Right lobe of liver (tissue), 6 donors: Measurements from ENCODE around the gene INKA1. TPM values are rescaled to one million over a fixed set of nuclear protein-coding genes. Genes with fewer than 3 reads are reported as not detected.

Source experiments
- ATAC-seq, 4 donors: fragments of 200-7000 bp; cut with Tn5 transposase; one replicate each; pipeline ENCODE4 v1.9.1; 2020; ENCODE audit warnings: mild to moderate bottlenecking in 4 of 4, moderate library complexity in 4 of 4
- DNase-seq, 3 donors: peaks; one replicate each; pipeline ENCODE4 v3.0.0-alpha.2; 2020
- H3K27ac ChIP-seq, 3 donors: fragments of 200-600 bp; one replicate each; pipeline ENCODE4 v1.8.0; 2022
- H3K27me3 ChIP-seq, 2 donors: fragments of 200-600 bp; one replicate each; pipeline ENCODE4 v1.8.0; 2022
- H3K36me3 ChIP-seq, 4 donors: fragments of 200-600 bp; sonication (generic) in 1 of 4; one replicate each; pipeline versions ENCODE4 v1.5.1 to v1.8.0; 2017 to 2022; ENCODE audit warnings: control low read depth in 1 of 4
- H3K4me1 ChIP-seq, 4 donors: fragments of 200-600 bp; sonication (generic) in 1 of 4; one replicate each; pipeline versions ENCODE4 v1.5.1 to v1.8.0; 2017 to 2022; ENCODE audit warnings: control low read depth in 1 of 4
- H3K4me3 ChIP-seq, 3 donors: fragments of 200-600 bp; one replicate each; pipeline ENCODE4 v1.8.0; 2022
- H3K9me3 ChIP-seq, 4 donors: fragments of 200-600 bp; sonication (generic) in 1 of 4; one replicate each; pipeline versions ENCODE4 v1.5.1 to v1.8.0; 2017 to 2022; ENCODE audit warnings: control low read depth in 1 of 4
- CTCF ChIP-seq, 4 donors: fragments of 200-600 bp in 3 of 4; fragments of 450-650 bp in 1 of 4; IDR thresholded peaks; one replicate each; pipeline versions ENCODE4 v1.5.1 to v1.8.0; 2016 to 2022; ENCODE audit warnings: antibody characterized with exemption in 4 of 4, mild to moderate bottlenecking in 2 of 4
- POLR2A ChIP-seq: fragments of 450-650 bp; IDR thresholded peaks from one replicate; pipeline ENCODE4 v1.6.1; 2017; ENCODE audit warnings: antibody characterized with exemption, mild to moderate bottlenecking
- WGBS: methylation state at CpG from one replicate; pipeline ENCODE4 v1.1.6; 2018; ENCODE audit warnings: low coverage, low lambda C conversion rate; ENCODE audit not compliant: insufficient coverage; ENCODE audit errors: missing lambda C conversion rate; 5-methylcytosine and 5-hydroxymethylcytosine counted together
- intact Hi-C, 2 donors: fragments of 100-400 bp; cut with DNase I; formaldehyde crosslinking; loops; one replicate each; pipeline versions ENCODE4 v1.11.2 to v1.14.1; 2022
- total RNA-seq, 6 experiments: library from RNA; depleted of rRNA in 2 of 6; stranded (reverse); fragments of >200 nt in 2 of 6; fragmentation: NEBNext Ultra II Directional in 3 of 6; extraction: Animal tissue kit (Norgen Biotek cat#: 25700) in 3 of 6; gene quantifications; one replicate each; pipeline versions ENCODE4 v1.1.0 to v1.2.4, GENCODE V29; 2016 to 2023
- donor health status: DM: no; HTN: yes; CAD: no.
- donor health status: DM: no; HTN: no; CAD: no.
- donor health status: DM: no; HTN: no; CAD: no.
- donor health status: DM: no; HTN: yes; CAD: no.
- donor health status: DM: no; HTN: yes; CAD: no.

Gene INKA1
- total RNA-seq, 6 experiments from 2014 or later, result 0.46 to 1.2 (median 0.73) TPM

GRCh38 chr3:49826016-49826415 lies 23.0 kb downstream of the INKA1 start:
- Histone ChIP-seq H3K36me3 (no peaks in the 10 kb centered on the region), H3K9me3 (no peaks in the 10 kb centered on the region), H3K4me1 (no peaks in the 10 kb centered on the region), H3K27me3 (no peaks in the 10 kb centered on the region), H3K27ac (no peak overlapping the region), H3K4me3 (no peak overlapping the region)
- WGBS, result 91% methylated on average over 3 of the region's 6 CpGs
- ATAC-seq (no peak), DNase-seq (no peak)
- intact Hi-C loops, result no loop called here
- TF ChIP-seq CTCF (IDR thresholded peaks at IDR 0.05) (no peak), POLR2A (no peak)

GRCh38 chr3:49831341-49831740 lies 28.3 kb downstream of the INKA1 start:
- intact Hi-C loops, result no loop called here
- ATAC-seq (no peak), DNase-seq (no peak)
- Histone ChIP-seq H3K27ac (no peak overlapping the region), H3K27me3 (no peaks in the 10 kb centered on the region), H3K4me3 (no peak overlapping the region), H3K4me1 (no peaks in the 10 kb centered on the region), H3K9me3 (no peaks in the 10 kb centered on the region), H3K36me3 (no peaks in the 10 kb centered on the region)
- 70% methylated on average over 2 of the region's 3 CpGs for WGBS
- TF ChIP-seq CTCF (IDR thresholded peaks at IDR 0.05) (no peak), POLR2A (no peak)

GRCh38 chr3:49839193-49839809 lies 36.2 kb downstream of the INKA1 start:
- intact Hi-C loops, result loop anchor here in 1 of 2 donors (5.0 kb wide), 1 partner anchor 37 kb away; the partner anchor contains the start of gene INKA1
- no peaks in the 10 kb centered on the region for H3K9me3 ChIP-seq
- peak; percentile 90 to 96 (median 94) for ATAC-seq
- no peaks in the 10 kb centered on the region for H3K36me3 ChIP-seq
- H3K27me3 ChIP-seq, result no peaks in the 10 kb centered on the region
- TF ChIP-seq POLR2A (no peak), CTCF (IDR thresholded peaks at IDR 0.05) (peak; percentile 85 to 94 (median 91))
- 47% methylated on average over 5 of the region's 6 CpGs for WGBS
- H3K4me1 ChIP-seq, result peaks cover 0 to 4% (median 0%) of the 10 kb centered on the region in 4 donors
- H3K4me3 ChIP-seq, result peak overlapping the region in 1 of 3 donors; percentile 9
- H3K27ac ChIP-seq, result no peak overlapping the region
- DNase-seq, result peak; percentile 75 to 86 (median 78)

GRCh38 chr3:49840388-49840787 lies 37.3 kb downstream of the INKA1 start:
- H3K27me3 ChIP-seq, result no peaks in the 10 kb centered on the region
- H3K9me3 ChIP-seq, result no peaks in the 10 kb centered on the region
- ATAC-seq (no peak), DNase-seq (no peak)
- no CpG with 5 or more reads among the region's 2 CpGs for WGBS
- intact Hi-C loops, result loop anchor here (5.0 to 10.0 kb wide), 3 partner anchors 38 to 136 kb away; partner anchors contain the start of genes INKA1 (in 1 of the 2) and MST1R (in 1 of the 2)
- H3K27ac ChIP-seq, result no peak overlapping the region
- no peaks in the 10 kb centered on the region for H3K36me3 ChIP-seq
- H3K4me3 ChIP-seq, result no peak overlapping the region
- TF ChIP-seq POLR2A (no peak), CTCF (IDR thresholded peaks at IDR 0.05) (no peak)
- H3K4me1 ChIP-seq, result peaks cover 0 to 4% (median 0%) of the 10 kb centered on the region in 4 donors
